Activated naive CD4-positive, alpha-beta T cell treated with anti-CD3 and anti-CD28 coated beads, Interleukin-2, amount 10 ng/mL, durations not matched to agents 7 days and 5 days (primary cell): ENCODE results near the gene LEPROT.

Experiments
- CTCF ChIA-PET: fragments of 350-600 bp; sonication (Branson Sonifier 250); formaldehyde crosslinking; loops from one replicate; lab custom pipeline; 2021; ENCODE audit warnings: antibody characterized with exemption; lab: Charles Lee
- DNase-seq: peaks from one replicate; pipeline ENCODE4 v3.0.0-alpha.2; 2020
- H3K27ac Mint-ChIP-seq: one replicate; pipeline ENCODE4 v1.8.0; 2021; ENCODE audit warnings: mild to moderate bottlenecking, moderate library complexity, mixed read lengths
- H3K27me3 Mint-ChIP-seq: one replicate; pipeline ENCODE4 v1.8.0; 2021; ENCODE audit warnings: mild to moderate bottlenecking, mixed read lengths
- H3K36me3 Mint-ChIP-seq: one replicate; pipeline ENCODE4 v1.8.0; 2021; ENCODE audit warnings: mixed read lengths
- H3K4me1 Mint-ChIP-seq: one replicate; pipeline ENCODE4 v1.8.0; 2021; ENCODE audit warnings: mixed read lengths
- H3K4me3 Mint-ChIP-seq: one replicate; pipeline ENCODE4 v1.8.0; 2021; ENCODE audit warnings: mild to moderate bottlenecking, moderate library complexity, mixed read lengths
- H3K9me3 Mint-ChIP-seq: one replicate; pipeline ENCODE4 v1.8.0; 2021; ENCODE audit warnings: mixed read lengths

The LEPROT gene

GRCh38 chr1:65398083-65398482 is 22.4 kb upstream of the LEPROT start:
- H3K4me3 Mint-ChIP-seq, result no peak overlapping the region
- peaks cover 6% of the 10 kb centered on the region for H3K36me3 Mint-ChIP-seq
- DNase-seq, result no peak
- H3K27ac Mint-ChIP-seq, result no peak overlapping the region
- no peaks in the 10 kb centered on the region for H3K27me3 Mint-ChIP-seq
- H3K4me1 Mint-ChIP-seq, result peaks cover 54% of the 10 kb centered on the region
- no peaks in the 10 kb centered on the region for H3K9me3 Mint-ChIP-seq
- CTCF ChIA-PET, result no interaction called here

GRCh38 chr1:65399003-65399402 is 21.5 kb upstream of the LEPROT start:
- no peak for DNase-seq
- no peak overlapping the region for H3K4me3 Mint-ChIP-seq
- peaks cover 6% of the 10 kb centered on the region for H3K36me3 Mint-ChIP-seq
- H3K4me1 Mint-ChIP-seq, result peaks cover 44% of the 10 kb centered on the region
- no peak overlapping the region for H3K27ac Mint-ChIP-seq
- CTCF ChIA-PET, result no interaction called here
- H3K27me3 Mint-ChIP-seq, result no peaks in the 10 kb centered on the region
- no peaks in the 10 kb centered on the region for H3K9me3 Mint-ChIP-seq

- CTCF ChIA-PET, result no interaction called here
- Mint-ChIP-seq H3K4me1 (peaks cover 20% of the 10 kb centered on the region), H3K9me3 (no peaks in the 10 kb centered on the region), H3K27me3 (no peaks in the 10 kb centered on the region), H3K36me3 (peaks cover 6% of the 10 kb centered on the region), H3K4me3 (no peak overlapping the region), H3K27ac (no peak overlapping the region)
- no peak for DNase-seq
Observed at GRCh38 chr1:65401612-65402011, 18.9 kb upstream of the LEPROT start.

- no peak overlapping the region for H3K4me3 Mint-ChIP-seq
- DNase-seq, result no peak
- no peaks in the 10 kb centered on the region for H3K27me3 Mint-ChIP-seq
- CTCF ChIA-PET, result interaction anchor here (1.5 kb wide), 1 partner anchor 15 kb away, joined by 5 read pairs; no protein-coding TSS in a partner anchor
- no peak overlapping the region for H3K27ac Mint-ChIP-seq
- no peaks in the 10 kb centered on the region for H3K36me3 Mint-ChIP-seq
- H3K9me3 Mint-ChIP-seq, result no peaks in the 10 kb centered on the region
- H3K4me1 Mint-ChIP-seq, result no peaks in the 10 kb centered on the region
Observed at GRCh38 chr1:65404941-65405340, 15.5 kb upstream of the LEPROT start.

GRCh38 chr1:65407877-65408276 is 12.6 kb upstream of the LEPROT start:
- Mint-ChIP-seq H3K4me3 (no peak overlapping the region), H3K9me3 (no peaks in the 10 kb centered on the region), H3K4me1 (no peaks in the 10 kb centered on the region), H3K27ac (no peak overlapping the region), H3K36me3 (no peaks in the 10 kb centered on the region), H3K27me3 (no peaks in the 10 kb centered on the region)
- DNase-seq, result no peak
- CTCF ChIA-PET, result no interaction called here

GRCh38 chr1:65409314-65409713 is 11.2 kb upstream of the LEPROT start:
- Mint-ChIP-seq H3K4me1 (no peaks in the 10 kb centered on the region), H3K27ac (no peak overlapping the region), H3K9me3 (no peaks in the 10 kb centered on the region), H3K4me3 (no peak overlapping the region), H3K36me3 (no peaks in the 10 kb centered on the region), H3K27me3 (no peaks in the 10 kb centered on the region)
- CTCF ChIA-PET, result no interaction called here
- DNase-seq, result no peak

GRCh38 chr1:65409816-65410326 is 10.6 kb upstream of the LEPROT start:
- no peak for DNase-seq
- Mint-ChIP-seq H3K4me3 (no peak overlapping the region), H3K9me3 (no peaks in the 10 kb centered on the region), H3K27ac (no peak overlapping the region), H3K36me3 (no peaks in the 10 kb centered on the region), H3K27me3 (no peaks in the 10 kb centered on the region), H3K4me1 (no peaks in the 10 kb centered on the region)
- CTCF ChIA-PET, result no interaction called here

GRCh38 chr1:65412256-65412983 is 8.0 kb upstream of the LEPROT start:
- CTCF ChIA-PET, result no interaction called here
- no peak for DNase-seq
- no peaks in the 10 kb centered on the region for H3K9me3 Mint-ChIP-seq
- H3K4me1 Mint-ChIP-seq, result peaks cover 2% of the 10 kb centered on the region
- no peak overlapping the region for H3K4me3 Mint-ChIP-seq
- no peak overlapping the region for H3K27ac Mint-ChIP-seq
- H3K36me3 Mint-ChIP-seq, result no peaks in the 10 kb centered on the region
- H3K27me3 Mint-ChIP-seq, result peaks cover 5% of the 10 kb centered on the region

GRCh38 chr1:65412984-65413375 is 7.5 kb upstream of the LEPROT start:
- H3K27ac Mint-ChIP-seq, result no peak overlapping the region
- no peak overlapping the region for H3K4me3 Mint-ChIP-seq
- no peaks in the 10 kb centered on the region for H3K9me3 Mint-ChIP-seq
- no peaks in the 10 kb centered on the region for H3K36me3 Mint-ChIP-seq
- peaks cover 4% of the 10 kb centered on the region for H3K4me1 Mint-ChIP-seq
- CTCF ChIA-PET, result no interaction called here
- peaks cover 5% of the 10 kb centered on the region for H3K27me3 Mint-ChIP-seq
- no peak for DNase-seq

GRCh38 chr1:65414538-65414937 is 5.9 kb upstream of the LEPROT start:
- DNase-seq, result no peak
- H3K9me3 Mint-ChIP-seq, result no peaks in the 10 kb centered on the region
- H3K4me1 Mint-ChIP-seq, result peaks cover 12% of the 10 kb centered on the region
- peaks cover 5% of the 10 kb centered on the region for H3K27me3 Mint-ChIP-seq
- CTCF ChIA-PET, result no interaction called here
- H3K36me3 Mint-ChIP-seq, result no peaks in the 10 kb centered on the region
- H3K4me3 Mint-ChIP-seq, result no peak overlapping the region
- no peak overlapping the region for H3K27ac Mint-ChIP-seq

GRCh38 chr1:65416767-65417166 is 3.7 kb upstream of the LEPROT start:
- CTCF ChIA-PET, result interaction anchor here (1.3 to 2.2 kb wide), 2 partner anchors 13 to 271 kb away, joined by 4 read pairs; no protein-coding TSS in a partner anchor
- peaks cover 9% of the 10 kb centered on the region for H3K27me3 Mint-ChIP-seq
- DNase-seq, result no peak
- H3K4me1 Mint-ChIP-seq, result peaks cover 18% of the 10 kb centered on the region
- H3K27ac Mint-ChIP-seq, result no peak overlapping the region
- no peaks in the 10 kb centered on the region for H3K36me3 Mint-ChIP-seq
- no peak overlapping the region for H3K4me3 Mint-ChIP-seq
- no peaks in the 10 kb centered on the region for H3K9me3 Mint-ChIP-seq

GRCh38 chr1:65417729-65418128 is 2.7 kb upstream of the LEPROT start:
- Mint-ChIP-seq H3K27me3 (peaks cover 9% of the 10 kb centered on the region), H3K4me1 (peaks cover 18% of the 10 kb centered on the region), H3K4me3 (no peak overlapping the region), H3K9me3 (no peaks in the 10 kb centered on the region), H3K27ac (no peak overlapping the region), H3K36me3 (no peaks in the 10 kb centered on the region)
- CTCF ChIA-PET, result interaction anchor here (2.2 kb wide), 1 partner anchor 270 kb away, joined by 4 read pairs; no protein-coding TSS in a partner anchor
- DNase-seq, result no peak

- Mint-ChIP-seq H3K27me3 (peaks cover 9% of the 10 kb centered on the region), H3K27ac (peak overlapping the region; percentile 11), H3K36me3 (no peaks in the 10 kb centered on the region), H3K9me3 (no peaks in the 10 kb centered on the region), H3K4me3 (peak overlapping the region; percentile 45), H3K4me1 (peaks cover 19% of the 10 kb centered on the region)
- CTCF ChIA-PET, result interaction anchor here (1.2 to 2.2 kb wide), 2 partner anchors 14 to 269 kb away, joined by 4 to 5 read pairs; no protein-coding TSS in a partner anchor
- DNase-seq, result no peak
Observed at GRCh38 chr1:65418522-65419185, 1.8 kb upstream of the LEPROT start.

- Mint-ChIP-seq H3K9me3 (no peaks in the 10 kb centered on the region), H3K4me3 (no peak overlapping the region), H3K27ac (no peak overlapping the region), H3K36me3 (peaks cover 8% of the 10 kb centered on the region), H3K4me1 (peaks cover 28% of the 10 kb centered on the region), H3K27me3 (peaks cover 9% of the 10 kb centered on the region)
- DNase-seq, result peak; percentile 100
- CTCF ChIA-PET, result interaction anchor here (0.8 to 1.3 kb wide), 3 partner anchors 15 to 184 kb away, joined by 3 to 5 read pairs (median 3); no protein-coding TSS in a partner anchor
Observed at GRCh38 chr1:65419681-65420589, 533 bp upstream of the LEPROT start.
